Liver (tissue), 9 donors: ENCODE measurements around the gene METTL4. TPM values are rescaled to one million over a fixed set of nuclear protein-coding genes. Genes with fewer than 3 reads are reported as not detected.

ENCODE experiments used
- DNase-seq: peaks from one replicate; pipeline ENCODE4 v3.0.0-alpha.2; 2017; ENCODE audit warnings: low spot score
- H3K27ac ChIP-seq, 2 donors: one replicate each; pipeline ENCODE4 v1.7.0; 2013; ENCODE audit warnings: inconsistent platforms in 2 of 2, low read length in 2 of 2, control low read depth in 1 of 2, low read depth in 1 of 2, mild to moderate bottlenecking in 1 of 2
- H3K27me3 ChIP-seq, 4 donors: one replicate each; pipeline versions ENCODE4 v1.6.1 to v1.7.0; 2013; ENCODE audit warnings: low read length in 3 of 4, inconsistent platforms in 1 of 4, mild to moderate bottlenecking in 1 of 4, moderate library complexity in 1 of 4; ENCODE audit not compliant: control insufficient read depth in 4 of 4, insufficient read depth in 4 of 4
- H3K36me3 ChIP-seq, 4 donors: one replicate each; pipeline versions ENCODE4 v1.6.1 to v1.7.0; 2013; ENCODE audit warnings: low read length in 3 of 4, mild to moderate bottlenecking in 3 of 4, low read depth in 1 of 4, moderate library complexity in 1 of 4; ENCODE audit not compliant: control insufficient read depth in 4 of 4, insufficient read depth in 3 of 4
- H3K4me1 ChIP-seq, 4 donors: one replicate each; pipeline versions ENCODE4 v1.6.1 to v1.7.0; 2013; ENCODE audit warnings: low read length in 3 of 4, mild to moderate bottlenecking in 3 of 4, moderate library complexity in 1 of 4; ENCODE audit not compliant: control insufficient read depth in 4 of 4, insufficient read depth in 4 of 4
- H3K4me3 ChIP-seq, 3 donors: one replicate each; pipeline versions ENCODE4 v1.6.1 to v1.7.0; 2013; ENCODE audit warnings: low read length in 3 of 3, control low read depth in 1 of 3, low read depth in 1 of 3, mild to moderate bottlenecking in 1 of 3
- H3K9ac ChIP-seq, 2 donors: one replicate each; pipeline ENCODE4 v1.7.0; 2013; ENCODE audit warnings: low read length in 2 of 2, mild to moderate bottlenecking in 2 of 2, moderate library complexity in 2 of 2, control low read depth in 1 of 2, low read depth in 1 of 2
- H3K9me3 ChIP-seq, 4 donors: one replicate each; pipeline versions ENCODE4 v1.6.1 to v1.7.0; 2013; ENCODE audit warnings: low read length in 3 of 4; ENCODE audit not compliant: control insufficient read depth in 4 of 4
- EGR1 ChIP-seq, 2 donors: IDR thresholded peaks; 2 replicates each; pipeline ENCODE4 v1.6.1; 2016 to 2018; ENCODE audit warnings: antibody characterized with exemption in 2 of 2, low read depth in 2 of 2
- FOXA1 ChIP-seq: IDR thresholded peaks from 2 replicates; pipeline ENCODE4 v1.6.1; 2016; ENCODE audit warnings: antibody characterized with exemption
- FOXA2 ChIP-seq: IDR thresholded peaks from 2 replicates; pipeline ENCODE4 v1.6.1; 2016; ENCODE audit warnings: antibody characterized with exemption
- GABPA ChIP-seq, 2 donors: IDR thresholded peaks in 1 of 2; conservative IDR thresholded peaks in 1 of 2; 2 replicates each; pipeline ENCODE4 v1.6.1; 2016; ENCODE audit warnings: antibody characterized with exemption in 2 of 2, mild to moderate bottlenecking in 1 of 2, moderate library complexity in 1 of 2
- HNF4A ChIP-seq, 2 donors: conservative IDR thresholded peaks; 2 replicates each; pipeline ENCODE4 v1.6.1; 2016; ENCODE audit warnings: antibody characterized with exemption in 2 of 2, mild to moderate bottlenecking in 2 of 2
- HNF4G ChIP-seq: IDR thresholded peaks from 2 replicates; pipeline ENCODE4 v1.6.1; 2016; ENCODE audit warnings: antibody characterized with exemption
- NR2F2 ChIP-seq: IDR thresholded peaks from 2 replicates; pipeline ENCODE4 v1.6.1; 2016; ENCODE audit warnings: antibody characterized with exemption
- RAD21 ChIP-seq, 2 donors: IDR thresholded peaks; 2 replicates each; pipeline ENCODE4 v1.6.1; 2016; ENCODE audit warnings: antibody characterized with exemption in 2 of 2, mild to moderate bottlenecking in 2 of 2
- RXRA ChIP-seq, 2 donors: IDR thresholded peaks; 2 replicates each; pipeline ENCODE4 v1.6.1; 2017 to 2018; ENCODE audit warnings: antibody characterized with exemption in 2 of 2, mild to moderate bottlenecking in 1 of 2
- TAF1 ChIP-seq: conservative IDR thresholded peaks from 2 replicates; pipeline ENCODE4 v1.6.1; 2016; ENCODE audit warnings: antibody characterized with exemption, mild to moderate bottlenecking
- WGBS: extraction: QIAGEN DNeasy Blood & Tissue Kit; methylation state at CpG from one replicate; pipeline ENCODE4 v1.1.7; 2013; 5-methylcytosine and 5-hydroxymethylcytosine counted together
- polyA plus RNA-seq, 2 donors: library from polyadenylated mRNA; stranded (reverse) in 1 of 2; unstranded in 1 of 2; fragments of 200-250 nt in 1 of 2; fragments of >200 nt in 1 of 2; fragmentation: Nextera tagmentation in 1 of 2; extraction: Ambion mirVana in 1 of 2; gene quantifications; one replicate each; pipeline versions ENCODE4 v1.2.1 to v1.2.3, GENCODE V29; 2013 to 2015
- total RNA-seq, 2 donors: library from RNA; depleted of rRNA; stranded (reverse); fragments of >200 nt; gene quantifications; one replicate each; pipeline ENCODE4 v1.2.3, GENCODE V29; 2014
- TF ChIP-seq, protein P1 (sequence below): IDR thresholded peaks from 2 replicates; pipeline ENCODE4 v1.6.1; 2016; ENCODE audit warnings: antibody characterized with exemption
- TF ChIP-seq, protein P2 (sequence below): IDR thresholded peaks from 2 replicates; pipeline ENCODE4 v1.6.1; 2016; ENCODE audit warnings: antibody characterized with exemption, mild to moderate bottlenecking
- TF ChIP-seq, protein P3 (sequence below): fragments of 150-350 bp; IDR thresholded peaks from 2 replicates; pipeline ENCODE4 v1.5.1; 2017; ENCODE audit warnings: improper control_type of control experiment, low read depth, low read length; ENCODE audit not compliant: missing input control
- TF ChIP-seq, protein P4 (sequence below): IDR thresholded peaks from 2 replicates; pipeline ENCODE4 v1.6.1; 2016; ENCODE audit warnings: antibody characterized with exemption
- TF ChIP-seq, protein P5 (sequence below): IDR thresholded peaks from 2 replicates; pipeline ENCODE4 v1.6.1; 2016; ENCODE audit warnings: antibody characterized with exemption
- donor health status: healthy.
- donor health status: healthy.
- donor health status: healthy.
- donor health status: healthy.
- donor health status: healthy.

The METTL4 gene
- total and polyA plus RNA-seq, 4 donors = 1.9 to 13.9 (median 3.5) TPM

DNA sequence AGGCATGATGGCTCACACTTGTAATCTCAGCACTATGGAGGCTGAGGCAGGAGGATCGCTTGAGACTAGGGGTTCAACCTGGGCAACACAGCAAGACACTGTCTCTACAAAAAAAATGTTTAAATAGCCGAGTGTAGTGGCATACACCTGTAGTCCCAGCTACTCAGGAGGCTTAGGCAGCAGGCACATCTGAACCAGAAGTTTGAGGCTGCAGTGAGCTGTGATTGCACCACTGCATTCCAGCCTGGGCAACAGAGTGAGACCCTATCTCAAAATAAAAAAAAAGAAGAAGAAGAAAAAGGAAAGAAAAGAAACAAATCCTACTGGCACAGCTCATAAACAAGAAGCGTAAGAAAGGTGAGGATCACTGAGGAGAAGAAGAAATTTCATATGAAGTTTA is 19.9 kb downstream of the METTL4 start:
- TF ChIP-seq FOXA1 = no peak
- no peak for TF ChIP-seq TAF1
- no peak for TF ChIP-seq NR2F2
- TF ChIP-seq EGR1 (IDR thresholded peaks at IDR 0.05; ENCODE audit: low read depth in 2 of 2) = no peak
- TF ChIP-seq GABPA (IDR thresholded peaks at IDR 0.05 in 1 of 2, conservative IDR thresholded peaks at IDR 0.05 in 1 of 2) = no peak
- no peak for TF ChIP-seq RXRA (IDR thresholded peaks at IDR 0.05)
- TF ChIP-seq, protein P1, sequence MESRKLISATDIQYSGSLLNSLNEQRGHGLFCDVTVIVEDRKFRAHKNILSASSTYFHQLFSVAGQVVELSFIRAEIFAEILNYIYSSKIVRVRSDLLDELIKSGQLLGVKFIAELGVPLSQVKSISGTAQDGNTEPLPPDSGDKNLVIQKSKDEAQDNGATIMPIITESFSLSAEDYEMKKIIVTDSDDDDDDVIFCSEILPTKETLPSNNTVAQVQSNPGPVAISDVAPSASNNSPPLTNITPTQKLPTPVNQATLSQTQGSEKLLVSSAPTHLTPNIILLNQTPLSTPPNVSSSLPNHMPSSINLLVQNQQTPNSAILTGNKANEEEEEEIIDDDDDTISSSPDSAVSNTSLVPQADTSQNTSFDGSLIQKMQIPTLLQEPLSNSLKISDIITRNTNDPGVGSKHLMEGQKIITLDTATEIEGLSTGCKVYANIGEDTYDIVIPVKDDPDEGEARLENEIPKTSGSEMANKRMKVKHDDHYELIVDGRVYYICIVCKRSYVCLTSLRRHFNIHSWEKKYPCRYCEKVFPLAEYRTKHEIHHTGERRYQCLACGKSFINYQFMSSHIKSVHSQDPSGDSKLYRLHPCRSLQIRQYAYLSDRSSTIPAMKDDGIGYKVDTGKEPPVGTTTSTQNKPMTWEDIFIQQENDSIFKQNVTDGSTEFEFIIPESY = no peak
- TF ChIP-seq, protein P2, sequence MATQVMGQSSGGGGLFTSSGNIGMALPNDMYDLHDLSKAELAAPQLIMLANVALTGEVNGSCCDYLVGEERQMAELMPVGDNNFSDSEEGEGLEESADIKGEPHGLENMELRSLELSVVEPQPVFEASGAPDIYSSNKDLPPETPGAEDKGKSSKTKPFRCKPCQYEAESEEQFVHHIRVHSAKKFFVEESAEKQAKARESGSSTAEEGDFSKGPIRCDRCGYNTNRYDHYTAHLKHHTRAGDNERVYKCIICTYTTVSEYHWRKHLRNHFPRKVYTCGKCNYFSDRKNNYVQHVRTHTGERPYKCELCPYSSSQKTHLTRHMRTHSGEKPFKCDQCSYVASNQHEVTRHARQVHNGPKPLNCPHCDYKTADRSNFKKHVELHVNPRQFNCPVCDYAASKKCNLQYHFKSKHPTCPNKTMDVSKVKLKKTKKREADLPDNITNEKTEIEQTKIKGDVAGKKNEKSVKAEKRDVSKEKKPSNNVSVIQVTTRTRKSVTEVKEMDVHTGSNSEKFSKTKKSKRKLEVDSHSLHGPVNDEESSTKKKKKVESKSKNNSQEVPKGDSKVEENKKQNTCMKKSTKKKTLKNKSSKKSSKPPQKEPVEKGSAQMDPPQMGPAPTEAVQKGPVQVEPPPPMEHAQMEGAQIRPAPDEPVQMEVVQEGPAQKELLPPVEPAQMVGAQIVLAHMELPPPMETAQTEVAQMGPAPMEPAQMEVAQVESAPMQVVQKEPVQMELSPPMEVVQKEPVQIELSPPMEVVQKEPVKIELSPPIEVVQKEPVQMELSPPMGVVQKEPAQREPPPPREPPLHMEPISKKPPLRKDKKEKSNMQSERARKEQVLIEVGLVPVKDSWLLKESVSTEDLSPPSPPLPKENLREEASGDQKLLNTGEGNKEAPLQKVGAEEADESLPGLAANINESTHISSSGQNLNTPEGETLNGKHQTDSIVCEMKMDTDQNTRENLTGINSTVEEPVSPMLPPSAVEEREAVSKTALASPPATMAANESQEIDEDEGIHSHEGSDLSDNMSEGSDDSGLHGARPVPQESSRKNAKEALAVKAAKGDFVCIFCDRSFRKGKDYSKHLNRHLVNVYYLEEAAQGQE = no peak
- TF ChIP-seq HNF4A (conservative IDR thresholded peaks at IDR 0.05) = no peak
- no peak for DNase-seq
- no peaks in the 10 kb centered on the region for H3K9me3 ChIP-seq
- no peak overlapping the region for H3K4me3 ChIP-seq
- H3K27me3 ChIP-seq = no peaks in the 10 kb centered on the region
- peaks cover 0 to 3% (median 1%) of the 10 kb centered on the region in 4 donors for H3K4me1 ChIP-seq
- H3K27ac ChIP-seq = no peak overlapping the region
- no peak overlapping the region for H3K9ac ChIP-seq
- 98% methylated on average over 3 of the region's 3 CpGs for WGBS
- H3K36me3 ChIP-seq = peaks cover 0 to 4% (median 0%) of the 10 kb centered on the region in 4 donors

DNA sequence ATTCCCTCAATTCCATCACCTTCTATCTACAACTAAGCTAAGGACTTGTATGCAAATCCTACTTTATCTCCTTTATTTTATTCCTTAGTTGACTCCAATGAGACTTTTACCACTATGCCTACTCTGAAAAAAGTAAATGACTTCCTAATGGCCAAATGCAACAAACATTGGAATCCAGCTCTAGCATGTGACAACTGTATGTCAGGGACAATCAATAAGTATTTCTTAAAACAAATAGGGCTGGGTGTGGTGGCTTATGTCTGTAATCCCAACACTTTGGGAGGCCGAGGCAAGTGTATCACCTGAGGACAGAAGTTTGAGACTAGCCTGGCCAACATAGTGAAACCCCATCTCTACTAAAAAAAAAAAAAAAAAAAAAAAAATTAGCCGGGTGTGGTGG is 21.8 kb downstream of the METTL4 start:
- Histone ChIP-seq H3K36me3 (no peaks in the 10 kb centered on the region), H3K27me3 (no peaks in the 10 kb centered on the region), H3K27ac (no peak overlapping the region), H3K4me1 (peaks cover 0 to 3% (median 1%) of the 10 kb centered on the region in 4 donors), H3K4me3 (no peak overlapping the region), H3K9ac (no peak overlapping the region), H3K9me3 (no peaks in the 10 kb centered on the region)
- TF ChIP-seq, protein P1 = no peak
- TF ChIP-seq, protein P3, sequence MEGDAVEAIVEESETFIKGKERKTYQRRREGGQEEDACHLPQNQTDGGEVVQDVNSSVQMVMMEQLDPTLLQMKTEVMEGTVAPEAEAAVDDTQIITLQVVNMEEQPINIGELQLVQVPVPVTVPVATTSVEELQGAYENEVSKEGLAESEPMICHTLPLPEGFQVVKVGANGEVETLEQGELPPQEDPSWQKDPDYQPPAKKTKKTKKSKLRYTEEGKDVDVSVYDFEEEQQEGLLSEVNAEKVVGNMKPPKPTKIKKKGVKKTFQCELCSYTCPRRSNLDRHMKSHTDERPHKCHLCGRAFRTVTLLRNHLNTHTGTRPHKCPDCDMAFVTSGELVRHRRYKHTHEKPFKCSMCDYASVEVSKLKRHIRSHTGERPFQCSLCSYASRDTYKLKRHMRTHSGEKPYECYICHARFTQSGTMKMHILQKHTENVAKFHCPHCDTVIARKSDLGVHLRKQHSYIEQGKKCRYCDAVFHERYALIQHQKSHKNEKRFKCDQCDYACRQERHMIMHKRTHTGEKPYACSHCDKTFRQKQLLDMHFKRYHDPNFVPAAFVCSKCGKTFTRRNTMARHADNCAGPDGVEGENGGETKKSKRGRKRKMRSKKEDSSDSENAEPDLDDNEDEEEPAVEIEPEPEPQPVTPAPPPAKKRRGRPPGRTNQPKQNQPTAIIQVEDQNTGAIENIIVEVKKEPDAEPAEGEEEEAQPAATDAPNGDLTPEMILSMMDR = no peak
- TF ChIP-seq HNF4G (no peak), TAF1 (no peak), HNF4A (conservative IDR thresholded peaks at IDR 0.05) (no peak), NR2F2 (no peak), RXRA (IDR thresholded peaks at IDR 0.05) (no peak), FOXA1 (no peak), GABPA (IDR thresholded peaks at IDR 0.05 in 1 of 2, conservative IDR thresholded peaks at IDR 0.05 in 1 of 2) (no peak), FOXA2 (no peak), RAD21 (IDR thresholded peaks at IDR 0.05) (no peak)
- TF ChIP-seq, protein P4, sequence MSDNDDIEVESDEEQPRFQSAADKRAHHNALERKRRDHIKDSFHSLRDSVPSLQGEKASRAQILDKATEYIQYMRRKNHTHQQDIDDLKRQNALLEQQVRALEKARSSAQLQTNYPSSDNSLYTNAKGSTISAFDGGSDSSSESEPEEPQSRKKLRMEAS = no peak
- TF ChIP-seq, protein P2 = no peak
- TF ChIP-seq, protein P5, sequence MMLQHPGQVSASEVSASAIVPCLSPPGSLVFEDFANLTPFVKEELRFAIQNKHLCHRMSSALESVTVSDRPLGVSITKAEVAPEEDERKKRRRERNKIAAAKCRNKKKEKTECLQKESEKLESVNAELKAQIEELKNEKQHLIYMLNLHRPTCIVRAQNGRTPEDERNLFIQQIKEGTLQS = no peak
- 74% methylated on average over 2 of the region's 2 CpGs for WGBS
- no peak for DNase-seq
